WERI-Rb-1 (cell line): ENCODE measurements around the gene AGAP5.

Source experiments
- DNase-seq: peaks from one replicate; pipeline ENCODE4 v3.0.0-alpha.2; 2020
- H3K27ac ChIP-seq: fragments of 250-450 bp; sonication (Bioruptor Pico); 2 replicates; pipeline ENCODE4 v1.5.1; 2020; ENCODE audit warnings: mild to moderate bottlenecking, moderate library complexity
- H3K27me3 ChIP-seq: fragments of 250-450 bp; sonication (Bioruptor Pico); 2 replicates; pipeline ENCODE4 v1.5.1; 2021; ENCODE audit warnings: mild to moderate bottlenecking, low read depth, moderate library complexity; ENCODE audit not compliant: insufficient read depth, severe bottlenecking
- H3K36me3 ChIP-seq: fragments of 250-450 bp; sonication (Bioruptor Pico); 2 replicates; pipeline ENCODE4 v1.5.1; 2020; ENCODE audit warnings: mild to moderate bottlenecking, moderate library complexity
- H3K4me3 ChIP-seq: 2 replicates; pipeline ENCODE4 v1.5.1; 2011; ENCODE audit warnings: low read depth, mild to moderate bottlenecking, control low read depth, low read length
- H3K9me3 ChIP-seq: fragments of 250-450 bp; sonication (Bioruptor Pico); 2 replicates; pipeline ENCODE4 v1.5.1; 2021; ENCODE audit warnings: mild to moderate bottlenecking, moderate library complexity; ENCODE audit not compliant: severe bottlenecking
- TF ChIP-seq, protein P1 (sequence below): IDR thresholded peaks from 2 replicates; pipeline ENCODE4 v1.5.1; 2011; ENCODE audit warnings: low read depth, mild to moderate bottlenecking, control low read depth, inconsistent platforms, low read length

AGAP5 gene

DNA sequence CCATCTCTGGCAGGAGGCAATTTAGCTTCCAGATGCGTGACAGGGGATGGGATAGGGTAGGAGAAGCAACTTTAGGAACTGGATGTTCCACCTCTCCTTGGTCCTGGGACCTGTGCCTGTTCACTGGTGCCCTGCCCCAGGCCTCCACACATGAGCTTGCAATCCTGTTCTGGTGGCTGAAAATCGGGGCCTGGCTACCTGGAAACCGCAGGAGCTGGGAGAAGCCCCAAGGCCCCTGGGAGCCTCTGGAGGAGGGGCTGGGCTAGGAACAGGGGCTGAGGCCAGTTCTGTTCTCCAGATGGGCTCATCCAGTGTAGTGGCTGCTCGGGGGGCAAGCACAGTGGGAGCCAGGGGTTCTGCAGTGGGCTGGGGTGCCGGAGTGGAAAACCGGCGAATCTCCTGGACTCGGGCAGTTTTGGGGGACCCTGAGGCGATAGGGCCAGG, 51.3 kb downstream of the AGAP5 start:
- Histone ChIP-seq H3K36me3 (no peaks in the 10 kb centered on the region), H3K9me3 (no peaks in the 10 kb centered on the region), H3K27ac (no peak overlapping the region), H3K27me3 (no peaks in the 10 kb centered on the region), H3K4me3 (no peak overlapping the region)
- TF ChIP-seq, protein P1, sequence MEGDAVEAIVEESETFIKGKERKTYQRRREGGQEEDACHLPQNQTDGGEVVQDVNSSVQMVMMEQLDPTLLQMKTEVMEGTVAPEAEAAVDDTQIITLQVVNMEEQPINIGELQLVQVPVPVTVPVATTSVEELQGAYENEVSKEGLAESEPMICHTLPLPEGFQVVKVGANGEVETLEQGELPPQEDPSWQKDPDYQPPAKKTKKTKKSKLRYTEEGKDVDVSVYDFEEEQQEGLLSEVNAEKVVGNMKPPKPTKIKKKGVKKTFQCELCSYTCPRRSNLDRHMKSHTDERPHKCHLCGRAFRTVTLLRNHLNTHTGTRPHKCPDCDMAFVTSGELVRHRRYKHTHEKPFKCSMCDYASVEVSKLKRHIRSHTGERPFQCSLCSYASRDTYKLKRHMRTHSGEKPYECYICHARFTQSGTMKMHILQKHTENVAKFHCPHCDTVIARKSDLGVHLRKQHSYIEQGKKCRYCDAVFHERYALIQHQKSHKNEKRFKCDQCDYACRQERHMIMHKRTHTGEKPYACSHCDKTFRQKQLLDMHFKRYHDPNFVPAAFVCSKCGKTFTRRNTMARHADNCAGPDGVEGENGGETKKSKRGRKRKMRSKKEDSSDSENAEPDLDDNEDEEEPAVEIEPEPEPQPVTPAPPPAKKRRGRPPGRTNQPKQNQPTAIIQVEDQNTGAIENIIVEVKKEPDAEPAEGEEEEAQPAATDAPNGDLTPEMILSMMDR = no peak
- no peak for DNase-seq

DNA sequence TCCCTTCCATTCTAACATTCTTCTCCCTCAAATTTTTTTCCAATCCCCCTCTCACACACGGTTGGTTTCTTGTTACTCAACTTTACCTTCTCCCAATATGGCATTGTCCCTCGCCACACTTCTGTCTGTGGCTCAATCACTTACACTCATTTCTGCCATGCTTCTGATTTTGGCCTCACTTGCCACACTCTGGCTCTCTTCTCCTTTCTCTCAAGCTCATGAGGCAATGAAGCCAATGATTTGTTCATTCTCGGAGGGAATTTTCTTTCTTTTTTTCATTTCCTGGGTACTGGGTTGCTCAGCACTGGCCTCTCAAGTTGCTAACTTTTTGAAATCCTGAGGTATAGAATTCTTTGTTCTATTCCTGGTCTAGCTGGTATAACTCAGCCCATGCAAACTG, 52.7 kb downstream of the AGAP5 start:
- no peak for DNase-seq
- no peaks in the 10 kb centered on the region for H3K9me3 ChIP-seq
- no peak overlapping the region for H3K4me3 ChIP-seq
- H3K36me3 ChIP-seq = no peaks in the 10 kb centered on the region
- H3K27me3 ChIP-seq = no peaks in the 10 kb centered on the region
- TF ChIP-seq, protein P1 = no peak
- no peak overlapping the region for H3K27ac ChIP-seq

DNA sequence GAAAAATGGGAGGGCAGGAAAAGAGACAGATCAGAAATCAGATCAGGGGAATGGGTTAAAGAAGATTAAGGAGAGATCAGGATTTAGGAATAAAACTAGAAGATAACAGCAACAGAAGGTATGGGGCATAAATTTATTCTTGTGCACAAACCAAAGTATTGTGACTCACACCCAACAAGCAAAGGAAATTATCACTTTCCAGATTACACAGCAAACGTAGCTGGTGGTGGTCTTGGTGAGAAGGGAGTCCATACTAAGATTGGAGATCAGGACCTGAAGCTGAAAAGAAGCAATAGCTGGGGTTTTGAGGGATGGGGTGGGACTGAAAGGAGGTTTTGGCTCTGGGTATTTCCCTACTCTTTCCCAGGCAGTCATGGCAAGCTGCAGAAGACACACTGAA, 53.1 kb downstream of the AGAP5 start:
- H3K36me3 ChIP-seq = no peaks in the 10 kb centered on the region
- H3K27me3 ChIP-seq = no peaks in the 10 kb centered on the region
- TF ChIP-seq, protein P1 = no peak
- H3K27ac ChIP-seq = no peak overlapping the region; the same call in 1 of the 2 replicates
- H3K4me3 ChIP-seq = no peak overlapping the region
- DNase-seq = no peak
- no peaks in the 10 kb centered on the region for H3K9me3 ChIP-seq

DNA sequence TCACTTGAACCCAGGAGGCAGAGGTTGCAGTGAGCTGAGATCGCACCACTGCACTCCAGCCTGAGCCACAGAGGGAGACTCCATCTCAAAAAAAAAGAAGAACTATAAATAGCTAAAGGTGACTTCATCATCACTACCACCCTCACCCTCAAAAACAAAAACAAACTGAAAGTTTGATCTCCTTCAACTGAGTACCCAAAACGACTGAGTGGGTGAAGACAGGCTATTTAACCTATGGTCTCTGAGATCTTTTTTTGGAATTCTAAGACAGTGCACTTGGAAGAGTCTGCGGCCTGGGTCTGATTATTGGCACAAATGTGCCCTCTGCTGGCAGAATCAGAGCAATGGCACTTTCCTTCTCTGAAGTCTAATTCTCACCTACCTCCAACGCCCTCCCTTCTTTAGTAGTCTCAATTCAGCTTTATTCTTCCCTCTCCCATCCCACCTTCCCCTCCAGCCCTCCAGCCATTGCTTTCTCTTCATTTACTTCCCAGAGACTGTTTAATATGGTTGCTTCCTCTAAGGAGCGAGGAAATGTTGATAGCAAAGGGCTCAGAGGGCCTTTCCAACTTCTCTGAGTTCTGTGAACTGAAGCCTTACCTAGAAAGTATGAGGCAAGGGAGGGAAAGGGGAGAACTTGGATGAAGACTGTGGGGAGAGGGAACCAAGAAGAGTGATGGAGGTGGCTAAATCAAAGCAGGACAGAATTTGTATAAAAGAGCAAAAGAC, 53.7 kb downstream of the AGAP5 start:
- peak overlapping the region; percentile 15; the same call in 1 of the 2 replicates for H3K27ac ChIP-seq
- no peak overlapping the region for H3K4me3 ChIP-seq
- no peaks in the 10 kb centered on the region for H3K36me3 ChIP-seq
- TF ChIP-seq, protein P1 = peak; percentile 79
- no peaks in the 10 kb centered on the region for H3K27me3 ChIP-seq
- peak; percentile 60 for DNase-seq
- H3K9me3 ChIP-seq = no peaks in the 10 kb centered on the region

DNA sequence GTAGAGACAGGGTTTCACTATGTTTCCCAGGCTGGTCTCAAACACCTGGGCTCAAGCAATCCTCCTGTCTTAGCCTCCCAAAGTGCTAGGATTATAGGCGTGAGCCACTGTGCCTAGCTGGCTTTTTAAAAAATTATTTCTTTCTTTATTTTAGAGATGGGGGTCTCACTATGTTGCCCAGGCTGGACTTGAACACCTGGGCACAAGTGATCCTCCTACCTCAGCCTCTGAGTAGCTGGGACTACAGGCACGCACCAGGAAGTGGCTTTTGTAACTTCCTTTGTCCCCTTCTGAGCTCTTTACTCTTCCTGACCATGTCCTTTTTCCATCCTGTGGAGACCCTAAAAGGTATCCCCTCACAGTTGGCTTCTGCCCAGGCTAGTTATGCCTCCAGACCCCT, 54.5 kb downstream of the AGAP5 start:
- no peaks in the 10 kb centered on the region for H3K36me3 ChIP-seq
- no peak overlapping the region for H3K4me3 ChIP-seq
- H3K27me3 ChIP-seq = no peaks in the 10 kb centered on the region
- no peak overlapping the region for H3K27ac ChIP-seq
- DNase-seq = no peak
- H3K9me3 ChIP-seq = no peaks in the 10 kb centered on the region
- TF ChIP-seq, protein P1 = no peak
